ENCODE data around the gene ATP8A2.
"Not testable (repeated sequence)": the region's sequence is repeated elsewhere in the genome, so short reads cannot be mapped to it uniquely, and the experiment has no call there.

DNA sequence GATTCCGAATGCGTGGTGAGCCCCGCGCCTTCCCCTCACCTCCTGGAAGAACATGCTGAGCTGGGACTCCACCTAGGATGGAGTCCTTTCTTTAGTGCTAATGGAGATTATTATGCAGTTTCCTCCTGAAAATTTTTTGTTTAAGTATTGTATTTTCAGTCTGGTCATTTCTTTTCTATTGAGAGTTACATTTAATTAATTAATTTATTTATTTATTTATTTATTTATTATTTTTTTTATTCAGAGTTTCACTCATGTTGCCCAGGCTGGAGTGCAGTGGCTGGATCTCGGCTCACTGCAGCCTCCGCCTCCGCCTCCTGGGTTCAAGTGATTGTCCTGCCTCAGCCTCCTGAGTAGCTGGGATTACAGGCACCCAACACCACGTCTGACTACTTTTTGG lies 400.8 kb downstream of the ATP8A2 start:
- not testable (repeated sequence) for TF ChIP-seq SIN3A (IDR thresholded peaks at IDR 0.05; ENCODE audit: low read depth, low read length); CBX5 (IDR thresholded peaks at IDR 0.05; ENCODE audit: low read depth); POLR2AphosphoS5 (IDR thresholded peaks at IDR 0.05; ENCODE audit: low read length); FOXM1 (IDR thresholded peaks at IDR 0.05; ENCODE audit: low read depth, low read length); ZZZ3 (IDR thresholded peaks at IDR 0.05; ENCODE audit: control insufficient read depth, insufficient read length, low read depth); JUNB (IDR thresholded peaks at IDR 0.05)
- TF ChIP-seq, protein P1, sequence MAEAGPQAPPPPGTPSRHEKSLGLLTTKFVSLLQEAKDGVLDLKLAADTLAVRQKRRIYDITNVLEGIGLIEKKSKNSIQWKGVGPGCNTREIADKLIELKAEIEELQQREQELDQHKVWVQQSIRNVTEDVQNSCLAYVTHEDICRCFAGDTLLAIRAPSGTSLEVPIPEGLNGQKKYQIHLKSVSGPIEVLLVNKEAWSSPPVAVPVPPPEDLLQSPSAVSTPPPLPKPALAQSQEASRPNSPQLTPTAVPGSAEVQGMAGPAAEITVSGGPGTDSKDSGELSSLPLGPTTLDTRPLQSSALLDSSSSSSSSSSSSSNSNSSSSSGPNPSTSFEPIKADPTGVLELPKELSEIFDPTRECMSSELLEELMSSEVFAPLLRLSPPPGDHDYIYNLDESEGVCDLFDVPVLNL (IDR thresholded peaks at IDR 0.05; ENCODE audit: low read depth, low read length): not testable (repeated sequence)
- TF ChIP-seq, protein P2, sequence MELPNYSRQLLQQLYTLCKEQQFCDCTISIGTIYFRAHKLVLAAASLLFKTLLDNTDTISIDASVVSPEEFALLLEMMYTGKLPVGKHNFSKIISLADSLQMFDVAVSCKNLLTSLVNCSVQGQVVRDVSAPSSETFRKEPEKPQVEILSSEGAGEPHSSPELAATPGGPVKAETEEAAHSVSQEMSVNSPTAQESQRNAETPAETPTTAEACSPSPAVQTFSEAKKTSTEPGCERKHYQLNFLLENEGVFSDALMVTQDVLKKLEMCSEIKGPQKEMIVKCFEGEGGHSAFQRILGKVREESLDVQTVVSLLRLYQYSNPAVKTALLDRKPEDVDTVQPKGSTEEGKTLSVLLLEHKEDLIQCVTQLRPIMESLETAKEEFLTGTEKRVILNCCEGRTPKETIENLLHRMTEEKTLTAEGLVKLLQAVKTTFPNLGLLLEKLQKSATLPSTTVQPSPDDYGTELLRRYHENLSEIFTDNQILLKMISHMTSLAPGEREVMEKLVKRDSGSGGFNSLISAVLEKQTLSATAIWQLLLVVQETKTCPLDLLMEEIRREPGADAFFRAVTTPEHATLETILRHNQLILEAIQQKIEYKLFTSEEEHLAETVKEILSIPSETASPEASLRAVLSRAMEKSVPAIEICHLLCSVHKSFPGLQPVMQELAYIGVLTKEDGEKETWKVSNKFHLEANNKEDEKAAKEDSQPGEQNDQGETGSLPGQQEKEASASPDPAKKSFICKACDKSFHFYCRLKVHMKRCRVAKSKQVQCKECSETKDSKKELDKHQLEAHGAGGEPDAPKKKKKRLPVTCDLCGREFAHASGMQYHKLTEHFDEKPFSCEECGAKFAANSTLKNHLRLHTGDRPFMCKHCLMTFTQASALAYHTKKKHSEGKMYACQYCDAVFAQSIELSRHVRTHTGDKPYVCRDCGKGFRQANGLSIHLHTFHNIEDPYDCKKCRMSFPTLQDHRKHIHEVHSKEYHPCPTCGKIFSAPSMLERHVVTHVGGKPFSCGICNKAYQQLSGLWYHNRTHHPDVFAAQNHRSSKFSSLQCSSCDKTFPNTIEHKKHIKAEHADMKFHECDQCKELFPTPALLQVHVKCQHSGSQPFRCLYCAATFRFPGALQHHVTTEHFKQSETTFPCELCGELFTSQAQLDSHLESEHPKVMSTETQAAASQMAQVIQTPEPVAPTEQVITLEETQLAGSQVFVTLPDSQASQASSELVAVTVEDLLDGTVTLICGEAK (IDR thresholded peaks at IDR 0.05; ENCODE audit: borderline replicate concordance): not testable (repeated sequence)

All from GM12878 (cell line).